GM21447 (cell line): ENCODE measurements around the gene TMPRSS7.
A peak's percentile ranks its signal among the peaks of the same experiment; 100 is the strongest.

Source experiments
- ATAC-seq: cut with Tn5 transposase; IDR thresholded peaks from one replicate; pipeline ENCODE4 v1.9.1; 2021; ENCODE audit not compliant: unreplicated experiment

Gene TMPRSS7

GRCh38 chr3:112093180-112093522 lies 58.6 kb downstream of the TMPRSS7 start:
- no peak for ATAC-seq

GRCh38 chr3:112095731-112096130 lies 61.2 kb downstream of the TMPRSS7 start:
- ATAC-seq, result no peak

GRCh38 chr3:112096176-112096575 lies 61.6 kb downstream of the TMPRSS7 start:
- no peak for ATAC-seq

- peak; percentile 44 for ATAC-seq
Observed at GRCh38 chr3:112097378-112097777, 62.8 kb downstream of the TMPRSS7 start.

GRCh38 chr3:112101916-112102315 lies 67.4 kb downstream of the TMPRSS7 start:
- ATAC-seq, result no peak

GRCh38 chr3:112104774-112105173 lies 70.2 kb downstream of the TMPRSS7 start:
- no peak for ATAC-seq

GRCh38 chr3:112109322-112109721 lies 74.8 kb downstream of the TMPRSS7 start:
- no peak for ATAC-seq

- ATAC-seq, result peak; percentile 38
Observed at GRCh38 chr3:112111785-112112402, 77.4 kb downstream of the TMPRSS7 start.

- peak; percentile 21 for ATAC-seq
Observed at GRCh38 chr3:112114576-112115160, 80.1 kb downstream of the TMPRSS7 start.

GRCh38 chr3:112115161-112115739 lies 80.7 kb downstream of the TMPRSS7 start:
- ATAC-seq, result peak; percentile 32

- ATAC-seq, result no peak
Observed at GRCh38 chr3:112115806-112116383, 81.4 kb downstream of the TMPRSS7 start.

- no peak for ATAC-seq
Observed at GRCh38 chr3:112116748-112117186, 82.2 kb downstream of the TMPRSS7 start.

GRCh38 chr3:112117415-112117814 lies 82.9 kb downstream of the TMPRSS7 start:
- no peak for ATAC-seq

- peak; percentile 14 for ATAC-seq
Observed at GRCh38 chr3:112117841-112118571, 83.5 kb downstream of the TMPRSS7 start.

- ATAC-seq, result no peak
Observed at GRCh38 chr3:112119962-112120836, 85.7 kb downstream of the TMPRSS7 start.

- no peak for ATAC-seq
Observed at GRCh38 chr3:112121577-112122547, 87.3 kb downstream of the TMPRSS7 start.

GRCh38 chr3:112122870-112123269 lies 88.3 kb downstream of the TMPRSS7 start:
- ATAC-seq, result no peak

GRCh38 chr3:112123548-112123947 lies 89.0 kb downstream of the TMPRSS7 start:
- no peak for ATAC-seq

GRCh38 chr3:112124907-112125607 lies 90.5 kb downstream of the TMPRSS7 start:
- no peak for ATAC-seq
